ENCODE data around the gene NKAIN2.
"Not testable (repeated sequence)": the region's sequence is repeated elsewhere in the genome, so short reads cannot be mapped to it uniquely, and the experiment has no call there.

The NKAIN2 gene

DNA sequence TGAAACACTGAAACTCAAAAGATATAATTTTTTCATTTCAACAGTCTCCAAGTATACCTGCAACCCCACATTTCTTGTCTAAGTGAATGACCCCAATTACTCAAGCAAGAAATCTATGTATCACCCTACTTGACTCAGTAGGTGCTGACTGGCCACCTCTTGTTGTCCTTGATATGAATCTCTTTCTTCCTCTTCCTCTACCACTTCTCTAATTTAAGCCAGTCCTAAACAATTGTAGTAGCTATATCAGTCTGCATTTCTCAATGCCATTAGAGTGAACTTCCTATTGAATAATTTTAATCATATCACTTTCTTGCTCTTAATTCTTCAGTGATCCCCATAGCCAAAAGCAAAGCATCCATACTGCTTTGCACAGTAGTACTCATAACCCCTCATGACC lies 93.2 kb downstream of the NKAIN2 start:
- DNase-seq, result no peak

- DNase-seq, result no peak
Observed at GRCh38 chr6:123897965-123898364, 94.3 kb downstream of the NKAIN2 start.

DNA sequence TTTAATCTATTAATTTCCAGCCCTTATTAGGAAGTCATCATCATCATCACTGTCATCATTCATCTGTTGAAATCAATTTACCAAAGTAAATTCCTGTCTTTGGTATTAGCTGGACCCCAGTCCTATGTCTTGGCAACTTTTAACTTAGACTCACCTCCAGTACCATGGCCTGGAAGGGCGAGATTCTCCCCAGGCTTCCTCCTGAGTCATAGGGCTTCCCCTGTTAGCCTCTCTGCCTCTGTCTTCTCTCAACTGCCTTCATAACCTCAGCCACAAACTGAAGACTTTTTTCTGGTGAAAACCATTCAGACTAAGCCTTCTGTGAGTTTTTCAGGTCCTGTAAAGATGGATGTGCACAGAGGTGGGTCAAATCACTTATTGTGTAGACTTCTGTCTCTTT lies 95.0 kb downstream of the NKAIN2 start:
- DNase-seq, result no peak

DNA sequence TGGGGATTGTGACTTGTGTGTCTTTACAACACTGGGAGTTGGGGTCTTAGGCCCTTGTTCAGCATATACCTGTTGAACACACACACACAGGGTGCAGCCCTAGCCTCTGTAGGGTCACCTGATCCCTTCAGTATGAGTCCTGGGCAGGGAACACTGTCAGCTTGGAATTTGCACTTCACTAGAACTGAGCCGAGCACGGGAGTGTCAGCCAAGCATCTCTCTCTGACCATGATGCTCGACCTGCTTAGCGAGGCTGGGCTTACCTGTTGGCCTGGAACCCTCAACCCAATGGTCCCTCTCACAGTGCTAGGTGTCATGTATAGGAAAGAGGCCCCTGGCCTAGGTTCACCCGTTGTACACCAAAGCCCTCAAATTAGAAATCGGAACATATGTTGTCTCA lies 96.1 kb downstream of the NKAIN2 start:
- no peak for DNase-seq

DNA sequence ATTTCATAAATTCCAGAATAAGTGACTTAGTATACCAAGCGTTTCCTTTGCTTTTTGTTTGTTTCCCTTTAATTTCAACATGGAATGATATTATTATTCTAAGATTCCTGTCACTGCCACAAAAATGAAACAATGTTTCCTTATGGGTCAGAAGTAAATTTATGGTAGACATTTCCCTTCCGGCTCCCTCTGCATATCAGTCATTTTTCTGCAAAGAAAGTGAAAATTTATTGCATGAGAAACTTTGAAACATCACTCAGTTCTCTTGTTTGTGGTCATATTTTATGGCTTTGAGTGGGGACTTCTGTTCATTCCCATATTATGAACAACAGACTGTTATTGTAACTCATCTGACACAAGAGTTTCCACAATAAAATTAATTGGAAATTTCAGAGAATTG lies 97.8 kb downstream of the NKAIN2 start:
- no peak for DNase-seq

DNA sequence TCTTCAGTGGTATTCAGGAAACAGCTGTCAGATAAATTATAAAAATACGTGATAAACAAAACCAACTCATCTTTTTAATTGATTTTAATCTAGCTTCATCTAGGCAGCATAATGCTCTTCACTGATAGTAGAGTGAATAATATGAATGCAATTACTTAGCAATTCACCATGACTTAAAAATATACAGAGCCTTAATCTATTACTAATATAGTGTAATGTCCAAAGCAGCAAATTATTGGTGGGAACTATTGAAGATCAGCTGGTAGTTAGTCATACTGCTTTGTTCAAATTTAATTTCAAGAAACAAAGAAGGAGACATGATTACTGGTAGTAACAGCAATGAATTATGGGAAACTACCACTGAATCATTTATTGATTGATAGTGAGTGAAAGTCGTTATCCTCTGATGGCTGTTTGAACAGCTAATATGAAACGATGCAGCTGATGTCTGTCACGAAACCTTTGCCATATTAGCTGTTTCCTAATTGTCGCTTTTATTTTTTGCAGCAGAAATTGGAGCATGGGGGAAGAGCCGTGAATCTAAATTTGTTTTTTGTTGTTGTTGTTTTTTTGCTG lies 99.2 kb downstream of the NKAIN2 start:
- DNase-seq, result no peak

DNA sequence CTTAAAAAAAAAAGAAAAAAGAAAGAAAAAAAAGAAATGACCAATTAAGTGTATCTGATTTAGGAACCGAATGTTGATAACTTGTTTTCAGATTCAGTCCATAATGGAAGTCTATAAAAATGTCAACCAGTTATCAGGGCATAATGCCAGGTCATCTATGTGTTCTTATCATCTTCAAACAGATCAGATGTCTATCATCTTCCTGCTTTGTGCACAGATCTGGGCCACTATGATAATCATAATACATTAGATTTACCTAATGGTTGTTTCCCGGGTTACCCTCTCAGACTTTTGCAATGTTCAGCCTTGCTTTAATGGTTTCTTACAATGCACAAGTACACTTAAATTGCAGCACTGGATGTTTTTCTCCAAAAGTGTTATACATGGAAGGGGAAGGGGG lies 100.6 kb downstream of the NKAIN2 start:
- no peak for DNase-seq

GRCh38 chr6:123908797-123909196 lies 105.1 kb downstream of the NKAIN2 start:
- no peak for DNase-seq

DNA sequence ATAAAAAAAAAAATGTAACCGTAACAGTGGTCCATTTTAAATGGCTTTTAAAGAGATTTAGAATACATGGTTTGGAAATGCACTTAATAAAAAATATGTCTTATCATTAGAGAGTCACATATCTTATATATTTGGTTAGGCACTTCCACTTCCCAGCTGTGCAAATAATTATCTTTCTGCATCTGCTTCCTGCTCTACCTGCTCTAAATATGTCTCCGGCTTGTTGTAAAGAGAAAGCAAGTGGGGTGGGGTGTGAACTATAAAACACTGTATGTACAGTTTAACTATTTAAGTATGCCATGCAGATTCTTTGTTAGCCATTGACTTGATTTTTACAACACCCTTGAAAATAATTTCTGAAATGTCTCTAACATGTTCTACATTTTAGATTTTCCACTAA lies 106.3 kb downstream of the NKAIN2 start:
- no peak for DNase-seq

- DNase-seq, result no peak
Observed at GRCh38 chr6:123913863-123914262, 110.2 kb downstream of the NKAIN2 start.

DNA sequence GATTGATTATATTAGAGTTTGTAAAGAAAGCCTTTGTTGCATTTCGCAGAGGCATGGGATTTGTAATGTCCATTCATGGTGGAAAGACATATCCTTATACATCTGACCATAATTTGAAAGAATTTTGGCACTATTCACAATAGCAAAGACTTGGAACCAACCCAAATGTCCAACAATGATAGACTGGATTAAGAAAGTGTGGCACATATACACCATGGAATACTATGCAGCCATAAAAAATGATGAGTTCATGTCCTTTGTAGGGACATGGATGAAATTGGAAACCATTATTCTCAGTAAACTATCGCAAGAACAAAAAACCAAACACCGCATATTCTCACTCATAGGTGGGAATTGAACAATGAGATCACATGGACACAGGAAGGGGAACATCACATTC lies 119.7 kb downstream of the NKAIN2 start:
- DNase-seq, result not testable (repeated sequence)

GRCh38 chr6:123925350-123925749 lies 121.7 kb downstream of the NKAIN2 start:
- DNase-seq, result no peak

DNA sequence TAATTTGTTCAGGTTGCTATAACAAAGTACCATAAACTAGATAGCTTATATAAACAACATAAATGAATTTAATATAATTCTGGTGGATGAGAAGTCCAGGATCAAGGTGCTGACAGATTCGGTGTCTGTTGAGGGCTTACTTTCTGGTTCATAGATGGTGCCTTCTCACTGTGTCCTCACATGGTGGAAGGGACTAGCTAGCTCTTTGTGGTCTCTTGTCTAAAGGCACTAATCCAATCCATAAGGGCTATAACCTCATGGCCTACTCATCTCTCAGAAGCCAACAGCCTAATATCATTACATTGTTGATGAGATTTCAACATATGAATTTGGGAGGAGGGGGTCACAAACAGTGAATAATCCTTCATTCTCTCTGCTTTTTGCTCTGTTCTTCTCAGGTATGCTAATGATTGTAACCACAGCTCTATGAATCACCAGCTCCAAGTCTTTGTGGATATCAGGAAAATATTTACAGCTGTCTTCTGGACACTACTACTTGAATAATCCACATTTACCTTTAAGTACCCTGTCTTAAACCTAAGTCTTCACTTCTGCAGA lies 122.3 kb downstream of the NKAIN2 start:
- no peak for DNase-seq

GRCh38 chr6:123928529-123928928 lies 124.9 kb downstream of the NKAIN2 start:
- no peak for DNase-seq

DNA sequence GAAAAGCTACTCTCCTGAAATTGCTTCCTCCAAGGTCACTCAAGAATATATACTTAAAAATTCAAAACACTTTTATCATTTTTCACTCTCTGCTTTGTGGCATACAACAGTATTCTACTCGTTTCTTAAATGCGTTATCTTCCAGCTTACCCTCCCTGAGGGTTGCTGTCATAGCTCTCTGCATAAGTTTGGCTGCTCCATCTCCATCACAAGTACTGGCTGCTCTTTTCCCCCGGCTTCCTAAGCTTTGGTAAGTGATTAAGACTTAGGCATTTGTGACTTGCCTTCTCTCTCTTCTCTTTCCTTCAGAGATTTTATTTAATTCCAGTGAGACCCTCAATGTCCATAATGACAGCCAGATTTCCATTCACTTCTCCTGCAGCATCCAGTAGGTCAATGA lies 128.3 kb downstream of the NKAIN2 start:
- no peak for DNase-seq

GRCh38 chr6:123940551-123940950 lies 136.9 kb downstream of the NKAIN2 start:
- no peak for DNase-seq

DNA sequence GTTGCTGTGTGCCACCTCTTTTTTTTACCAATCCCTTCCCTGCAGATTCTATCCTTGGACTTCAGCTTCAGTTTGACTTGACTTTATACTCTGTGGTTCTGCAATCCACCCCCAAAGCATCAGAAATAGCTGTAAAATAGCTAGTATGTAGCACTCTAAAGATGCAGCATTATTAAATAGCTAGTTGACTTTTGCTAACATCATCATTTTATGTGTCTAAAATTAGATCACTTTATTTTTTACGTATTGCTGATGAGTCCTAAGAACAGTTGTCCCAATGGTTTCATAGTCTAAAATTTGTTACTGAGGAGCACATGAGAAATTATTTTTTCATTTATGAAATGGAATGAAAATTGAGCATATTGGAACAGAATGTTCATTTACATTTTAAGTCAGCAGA lies 138.2 kb downstream of the NKAIN2 start:
- DNase-seq, result no peak

GRCh38 chr6:123945386-123945785 lies 141.7 kb downstream of the NKAIN2 start:
- DNase-seq, result no peak

GRCh38 chr6:123953920-123954319 lies 150.3 kb downstream of the NKAIN2 start:
- no peak for DNase-seq

DNA sequence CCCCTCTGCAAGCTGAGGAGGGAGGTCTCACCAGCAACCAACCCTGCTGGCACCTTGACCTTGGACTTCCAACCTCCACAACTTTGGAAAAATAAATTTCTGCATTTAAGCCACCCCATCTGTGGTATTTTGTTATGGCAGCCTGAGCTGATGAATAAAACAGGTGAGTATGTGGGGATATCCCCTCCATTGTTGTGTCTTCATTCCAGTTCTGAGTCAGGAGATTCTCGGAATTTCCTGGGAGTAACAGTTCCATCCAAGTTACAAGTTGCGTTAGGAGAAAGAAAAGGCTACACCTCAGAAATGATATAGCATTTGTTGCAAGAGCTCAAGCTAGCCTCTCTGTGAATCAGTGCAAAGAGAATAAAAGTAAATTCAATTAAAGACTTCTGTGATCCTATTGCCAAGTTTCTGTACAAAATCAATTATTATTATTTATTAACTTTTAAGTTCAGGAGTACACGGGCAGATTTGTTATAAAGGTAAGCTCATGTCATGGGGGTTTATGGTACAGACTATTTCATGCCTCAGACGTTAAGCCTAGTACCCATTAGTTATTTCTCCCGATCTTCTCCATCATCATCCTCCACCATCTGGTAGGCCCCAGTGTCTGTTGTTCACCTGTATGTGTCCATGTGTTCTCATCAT lies 153.0 kb downstream of the NKAIN2 start:
- DNase-seq, result no peak

- no peak for DNase-seq
Observed at GRCh38 chr6:123962508-123962907, 158.8 kb downstream of the NKAIN2 start.

GRCh38 chr6:123965894-123966293 lies 162.2 kb downstream of the NKAIN2 start:
- no peak for DNase-seq

DNA sequence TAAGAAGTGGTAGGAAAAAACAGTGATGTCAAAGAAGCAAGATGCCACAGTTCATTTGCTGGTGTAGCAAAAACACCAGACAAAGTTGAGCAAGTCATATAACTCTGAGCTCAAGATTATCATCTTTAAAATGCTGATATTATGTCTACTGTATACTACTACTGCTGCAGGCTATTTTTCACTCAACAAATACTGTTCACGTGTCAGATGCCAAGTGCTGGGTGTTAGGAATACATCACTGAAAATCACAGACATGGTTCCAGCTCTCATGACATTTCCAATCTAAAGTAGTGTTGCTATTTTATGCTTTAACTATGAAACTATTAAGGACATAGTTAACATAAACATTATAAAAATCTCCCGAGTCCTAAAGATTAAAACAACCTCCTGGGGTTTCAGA lies 163.0 kb downstream of the NKAIN2 start:
- DNase-seq, result no peak

- DNase-seq, result no peak
Observed at GRCh38 chr6:123967905-123968304, 164.2 kb downstream of the NKAIN2 start.
